Effector memory CD4-positive, alpha-beta T cell (primary cell): ENCODE data around the gene AHDC1.
"Not testable (repeated sequence)": the region's sequence is repeated elsewhere in the genome, so short reads cannot be mapped to it uniquely, and the experiment has no call there.

Source experiments
- DNase-seq, 3 donors: peaks; one replicate each; pipeline ENCODE4 v3.0.0-alpha.2; 2020
- H3K27ac ChIP-seq: 2 replicates; pipeline ENCODE4 v1.7.0; 2013; ENCODE audit warnings: mild to moderate bottlenecking, low read length, moderate library complexity; ENCODE audit not compliant: insufficient read depth, poor library complexity, severe bottlenecking
- H3K27me3 ChIP-seq: replicated peaks from 2 replicates; pipeline ENCODE4 v1.7.0; 2013; ENCODE audit warnings: mild to moderate bottlenecking, low read length; ENCODE audit not compliant: insufficient read depth, control insufficient read depth, poor library complexity, severe bottlenecking
- H3K36me3 ChIP-seq: 2 replicates; pipeline ENCODE4 v1.7.0; 2013; ENCODE audit warnings: mild to moderate bottlenecking, low read length, moderate library complexity; ENCODE audit not compliant: control insufficient read depth, insufficient read depth
- H3K4me1 ChIP-seq: 2 replicates; pipeline ENCODE4 v1.7.0; 2013; ENCODE audit warnings: low read length, mild to moderate bottlenecking; ENCODE audit not compliant: control insufficient read depth, insufficient read depth, poor library complexity, severe bottlenecking
- H3K4me3 ChIP-seq: 2 replicates; pipeline ENCODE4 v1.7.0; 2013; ENCODE audit warnings: low read length, low read depth, mild to moderate bottlenecking; ENCODE audit not compliant: insufficient read depth, poor library complexity, severe bottlenecking
- H3K9me3 ChIP-seq: 2 replicates; pipeline ENCODE4 v1.7.0; 2013; ENCODE audit warnings: mild to moderate bottlenecking, low read length, moderate library complexity; ENCODE audit not compliant: control insufficient read depth

The AHDC1 gene

GRCh38 chr1:27544834-27545233 is 59.1 kb downstream of the AHDC1 start:
- no peaks in the 10 kb centered on the region for H3K4me1 ChIP-seq
- no peaks in the 10 kb centered on the region for H3K27me3 ChIP-seq
- no peaks in the 10 kb centered on the region for H3K9me3 ChIP-seq
- H3K4me3 ChIP-seq = no peak overlapping the region
- no peak overlapping the region for H3K27ac ChIP-seq
- DNase-seq = no peak
- H3K36me3 ChIP-seq = peaks cover 13% of the 10 kb centered on the region

GRCh38 chr1:27543284-27543683 is 60.7 kb downstream of the AHDC1 start:
- H3K9me3 ChIP-seq = no peaks in the 10 kb centered on the region
- H3K36me3 ChIP-seq = no peaks in the 10 kb centered on the region
- H3K27me3 ChIP-seq = no peaks in the 10 kb centered on the region
- no peaks in the 10 kb centered on the region for H3K4me1 ChIP-seq
- no peak for DNase-seq
- no peak overlapping the region for H3K4me3 ChIP-seq
- no peak overlapping the region for H3K27ac ChIP-seq

- H3K4me1 ChIP-seq = no peaks in the 10 kb centered on the region
- H3K36me3 ChIP-seq = no peaks in the 10 kb centered on the region
- DNase-seq = no peak
Observed at GRCh38 chr1:27542463-27543273, 61.3 kb downstream of the AHDC1 start.

GRCh38 chr1:27539901-27540861 is 63.8 kb downstream of the AHDC1 start:
- Histone ChIP-seq H3K4me1 (no peaks in the 10 kb centered on the region), H3K27ac (no peak overlapping the region), H3K9me3 (no peaks in the 10 kb centered on the region), H3K4me3 (no peak overlapping the region), H3K27me3 (no peaks in the 10 kb centered on the region), H3K36me3 (no peaks in the 10 kb centered on the region)
- DNase-seq = no peak

More at GRCh38 chr1:27542463-27543273, 61.3 kb downstream of the AHDC1 start:
- H3K4me3 ChIP-seq = no peak overlapping the region
- no peaks in the 10 kb centered on the region for H3K27me3 ChIP-seq
- H3K27ac ChIP-seq = no peak overlapping the region
- H3K9me3 ChIP-seq = no peaks in the 10 kb centered on the region

GRCh38 chr1:27538793-27539192 is 65.2 kb downstream of the AHDC1 start:
- no peak for DNase-seq
- no peaks in the 10 kb centered on the region for H3K27me3 ChIP-seq
- no peaks in the 10 kb centered on the region for H3K9me3 ChIP-seq
- no peak overlapping the region for H3K27ac ChIP-seq
- peaks cover 2% of the 10 kb centered on the region for H3K36me3 ChIP-seq
- no peaks in the 10 kb centered on the region for H3K4me1 ChIP-seq
- H3K4me3 ChIP-seq = no peak overlapping the region

GRCh38 chr1:27538305-27538676 is 65.7 kb downstream of the AHDC1 start:
- not testable (repeated sequence) for H3K27me3 ChIP-seq, H3K4me3 ChIP-seq, DNase-seq, H3K4me1 ChIP-seq, H3K27ac ChIP-seq, H3K9me3 ChIP-seq, H3K36me3 ChIP-seq

- Histone ChIP-seq H3K4me3 (no peak overlapping the region), H3K9me3 (no peaks in the 10 kb centered on the region), H3K36me3 (peaks cover 2% of the 10 kb centered on the region), H3K27ac (no peak overlapping the region), H3K27me3 (no peaks in the 10 kb centered on the region), H3K4me1 (no peaks in the 10 kb centered on the region)
- no peak for DNase-seq
Observed at GRCh38 chr1:27536767-27537166, 67.2 kb downstream of the AHDC1 start.

- DNase-seq = no peak
- no peaks in the 10 kb centered on the region for H3K9me3 ChIP-seq
- H3K4me3 ChIP-seq = no peak overlapping the region
- peaks cover 2% of the 10 kb centered on the region for H3K36me3 ChIP-seq
- H3K27me3 ChIP-seq = no peaks in the 10 kb centered on the region
- no peak overlapping the region for H3K27ac ChIP-seq
- no peaks in the 10 kb centered on the region for H3K4me1 ChIP-seq
Observed at GRCh38 chr1:27536010-27536757, 67.8 kb downstream of the AHDC1 start.

GRCh38 chr1:27535386-27535785 is 68.6 kb downstream of the AHDC1 start:
- Histone ChIP-seq H3K4me1 (no peaks in the 10 kb centered on the region), H3K9me3 (no peaks in the 10 kb centered on the region), H3K4me3 (no peak overlapping the region), H3K27ac (no peak overlapping the region), H3K36me3 (peaks cover 2% of the 10 kb centered on the region), H3K27me3 (no peaks in the 10 kb centered on the region)
- DNase-seq = no peak
